ENCODE results near the gene TSC22D1. TPM values are rescaled to one million over a fixed set of nuclear protein-coding genes. Genes with fewer than 3 reads are reported as not detected.

Gene TSC22D1
- total and polyA plus RNA-seq, 2 experiments from 2014 or later: 173 to 195 TPM

- no peaks in the 10 kb centered on the region for H3K9me3 ChIP-seq (ENCODE audit: low read depth)
- H3K36me3 ChIP-seq (replicated peaks; ENCODE audit: insufficient read depth, low read depth): no peaks in the 10 kb centered on the region
- no peak overlapping the region for H3K4me3 ChIP-seq
- no peak overlapping the region for H2AFZ ChIP-seq
- H3K9me2 ChIP-seq (replicated peaks; ENCODE audit: insufficient read depth): no peaks in the 10 kb centered on the region
- H3K4me1 ChIP-seq (ENCODE audit: insufficient read depth): peaks cover 28% of the 10 kb centered on the region
- H4K20me1 ChIP-seq (ENCODE audit: insufficient read depth, poor library complexity, severe bottlenecking): peaks cover 12% of the 10 kb centered on the region
- no peak overlapping the region for H3K4me2 ChIP-seq
- TF ChIP-seq CTCF (IDR thresholded peaks at IDR 0.05; ENCODE audit: poor library complexity) (no peak), EZH2phosphoT487 (IDR thresholded peaks at IDR 0.05; ENCODE audit: low read depth, severe bottlenecking, unreplicated experiment) (no peak), EZH2 (IDR thresholded peaks at IDR 0.05; ENCODE audit: borderline replicate concordance) (no peak)
- H3K27me3 ChIP-seq: no peaks in the 10 kb centered on the region
- 89% methylated on average over 2 of the region's 2 CpGs for WGBS (ENCODE audit: low lambda C conversion rate, missing lambda C conversion rate)
- no peak overlapping the region for H3K27ac ChIP-seq
- H3K79me2 ChIP-seq: peaks cover 14% of the 10 kb centered on the region
- no peak for DNase-seq (ENCODE audit: low spot score)
Observed at GRCh38 chr13:44429311-44429710, 146.8 kb downstream of the TSC22D1 start.

- Histone ChIP-seq H4K20me1 (ENCODE audit: insufficient read depth, poor library complexity, severe bottlenecking) (no peaks in the 10 kb centered on the region), H3K4me3 (no peak overlapping the region), H3K9me3 (ENCODE audit: low read depth) (no peaks in the 10 kb centered on the region), H3K36me3 (replicated peaks; ENCODE audit: insufficient read depth, low read depth) (no peaks in the 10 kb centered on the region), H2AFZ (no peak overlapping the region), H3K4me1 (ENCODE audit: insufficient read depth) (peaks cover 8% of the 10 kb centered on the region), H3K4me2 (no peak overlapping the region), H3K79me2 (no peaks in the 10 kb centered on the region), H3K27me3 (no peaks in the 10 kb centered on the region), H3K9me2 (replicated peaks; ENCODE audit: insufficient read depth) (no peaks in the 10 kb centered on the region), H3K27ac (no peak overlapping the region)
- 87% methylated on average over 3 of the region's 3 CpGs for WGBS (ENCODE audit: low lambda C conversion rate, missing lambda C conversion rate)
- no peak for TF ChIP-seq EZH2phosphoT487 (IDR thresholded peaks at IDR 0.05; ENCODE audit: low read depth, severe bottlenecking, unreplicated experiment)
- TF ChIP-seq CTCF (IDR thresholded peaks at IDR 0.05; ENCODE audit: poor library complexity): no peak
- no peak for TF ChIP-seq EZH2 (IDR thresholded peaks at IDR 0.05; ENCODE audit: borderline replicate concordance)
- DNase-seq (ENCODE audit: low spot score): no peak
Observed at GRCh38 chr13:44426461-44426860, 149.7 kb downstream of the TSC22D1 start.

- Histone ChIP-seq H3K9me3 (ENCODE audit: low read depth) (no peaks in the 10 kb centered on the region), H3K4me3 (no peak overlapping the region), H4K20me1 (ENCODE audit: insufficient read depth, poor library complexity, severe bottlenecking) (no peaks in the 10 kb centered on the region), H3K36me3 (replicated peaks; ENCODE audit: insufficient read depth, low read depth) (no peaks in the 10 kb centered on the region), H3K27ac (no peak overlapping the region), H3K4me2 (no peak overlapping the region), H3K9me2 (replicated peaks; ENCODE audit: insufficient read depth) (no peaks in the 10 kb centered on the region), H3K4me1 (ENCODE audit: insufficient read depth) (peaks cover 3% of the 10 kb centered on the region), H3K27me3 (no peaks in the 10 kb centered on the region), H3K79me2 (no peaks in the 10 kb centered on the region), H2AFZ (no peak overlapping the region)
- WGBS (ENCODE audit: low lambda C conversion rate, missing lambda C conversion rate): 91% methylated on average over 2 of the region's 2 CpGs
- TF ChIP-seq CTCF (IDR thresholded peaks at IDR 0.05; ENCODE audit: poor library complexity) (no peak), EZH2 (IDR thresholded peaks at IDR 0.05; ENCODE audit: borderline replicate concordance) (no peak), EZH2phosphoT487 (IDR thresholded peaks at IDR 0.05; ENCODE audit: low read depth, severe bottlenecking, unreplicated experiment) (no peak)
- no peak for DNase-seq (ENCODE audit: low spot score)
Observed at GRCh38 chr13:44425815-44426078, 150.4 kb downstream of the TSC22D1 start.

All from hepatocyte (in vitro differentiated cells).